Osteocyte (in vitro differentiated cells): ENCODE data around the gene HMG20A. TPM values are rescaled to one million over a fixed set of nuclear protein-coding genes. Genes with fewer than 3 reads are reported as not detected.

ENCODE experiments used
- DNase-seq: peaks from one replicate; pipeline ENCODE4 v3.0.0; 2021; ENCODE audit warnings: mixed read lengths; ENCODE audit not compliant: unreplicated experiment; ENCODE audit errors: extremely low spot score
- H3K27ac Mint-ChIP-seq: one replicate; pipeline ENCODE4 v1.8.0; 2021; ENCODE audit warnings: mild to moderate bottlenecking, mixed read lengths; ENCODE audit not compliant: unreplicated experiment
- H3K27me3 Mint-ChIP-seq: one replicate; pipeline ENCODE4 v1.8.0; 2021; ENCODE audit warnings: mixed read lengths; ENCODE audit not compliant: unreplicated experiment
- H3K36me3 Mint-ChIP-seq: one replicate; pipeline ENCODE4 v1.8.0; 2021; ENCODE audit warnings: mixed read lengths; ENCODE audit not compliant: unreplicated experiment
- H3K4me1 Mint-ChIP-seq: one replicate; pipeline ENCODE4 v1.8.0; 2021; ENCODE audit warnings: mixed read lengths; ENCODE audit not compliant: unreplicated experiment
- H3K4me3 Mint-ChIP-seq: one replicate; pipeline ENCODE4 v1.8.0; 2021; ENCODE audit warnings: mild to moderate bottlenecking, moderate library complexity, mixed read lengths; ENCODE audit not compliant: unreplicated experiment
- H3K9me3 Mint-ChIP-seq: one replicate; pipeline ENCODE4 v1.8.0; 2021; ENCODE audit warnings: mixed read lengths; ENCODE audit not compliant: unreplicated experiment
- total RNA-seq: library from RNA; stranded (reverse); gene quantifications from 2 replicates; pipeline ENCODE4 v1.2.1, GENCODE V29; 2021
- TF ChIP-seq, protein P1 (sequence below): fragments of 200-600 bp; sonication (generic); IDR thresholded peaks from 2 replicates; pipeline ENCODE4 v1.5.0; 2021; ENCODE audit warnings: antibody characterized with exemption, mild to moderate bottlenecking, moderate library complexity

HMG20A gene
- total RNA-seq, 1 donor from 2014 or later, result 49.5 TPM

DNA sequence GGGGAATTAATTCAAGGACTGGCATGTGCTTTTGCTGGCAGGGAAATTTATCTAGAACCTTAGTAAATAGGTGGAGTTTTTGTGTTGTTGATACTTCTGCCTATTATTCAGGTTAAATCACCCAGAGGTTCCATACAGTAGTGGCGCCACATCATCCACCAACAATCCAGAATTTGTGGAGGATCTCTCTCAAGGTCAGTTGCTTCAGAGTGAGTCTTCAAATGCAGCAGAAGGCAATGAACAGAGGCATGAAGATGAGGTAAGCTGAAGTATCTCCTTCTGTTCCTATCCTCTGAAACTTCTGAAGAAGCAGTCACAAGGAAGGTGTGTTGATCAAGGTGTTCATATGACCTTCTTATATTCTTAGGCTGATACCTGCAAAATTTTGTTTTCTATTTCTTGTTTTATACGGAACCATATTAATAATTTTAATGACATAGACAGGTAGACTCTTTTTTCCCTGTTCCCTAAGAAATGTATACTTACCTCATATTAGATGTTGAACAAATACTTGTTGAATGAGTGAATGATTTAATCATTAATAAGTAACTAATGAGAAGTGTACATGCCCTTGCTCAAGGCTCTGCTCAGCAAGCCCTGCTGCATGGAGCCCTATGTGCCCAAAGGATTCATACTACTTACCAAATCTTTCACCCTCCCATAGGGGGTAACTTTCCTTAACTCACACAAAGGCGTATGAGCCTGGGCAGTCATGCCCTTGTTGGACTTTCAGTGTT is 43.6 kb downstream of the HMG20A start:
- no peak for DNase-seq
- no peak overlapping the region for H3K27ac Mint-ChIP-seq
- peaks cover 45% of the 10 kb centered on the region for H3K36me3 Mint-ChIP-seq
- TF ChIP-seq, protein P1, sequence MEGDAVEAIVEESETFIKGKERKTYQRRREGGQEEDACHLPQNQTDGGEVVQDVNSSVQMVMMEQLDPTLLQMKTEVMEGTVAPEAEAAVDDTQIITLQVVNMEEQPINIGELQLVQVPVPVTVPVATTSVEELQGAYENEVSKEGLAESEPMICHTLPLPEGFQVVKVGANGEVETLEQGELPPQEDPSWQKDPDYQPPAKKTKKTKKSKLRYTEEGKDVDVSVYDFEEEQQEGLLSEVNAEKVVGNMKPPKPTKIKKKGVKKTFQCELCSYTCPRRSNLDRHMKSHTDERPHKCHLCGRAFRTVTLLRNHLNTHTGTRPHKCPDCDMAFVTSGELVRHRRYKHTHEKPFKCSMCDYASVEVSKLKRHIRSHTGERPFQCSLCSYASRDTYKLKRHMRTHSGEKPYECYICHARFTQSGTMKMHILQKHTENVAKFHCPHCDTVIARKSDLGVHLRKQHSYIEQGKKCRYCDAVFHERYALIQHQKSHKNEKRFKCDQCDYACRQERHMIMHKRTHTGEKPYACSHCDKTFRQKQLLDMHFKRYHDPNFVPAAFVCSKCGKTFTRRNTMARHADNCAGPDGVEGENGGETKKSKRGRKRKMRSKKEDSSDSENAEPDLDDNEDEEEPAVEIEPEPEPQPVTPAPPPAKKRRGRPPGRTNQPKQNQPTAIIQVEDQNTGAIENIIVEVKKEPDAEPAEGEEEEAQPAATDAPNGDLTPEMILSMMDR, result no peak
- H3K4me3 Mint-ChIP-seq, result no peak overlapping the region
- no peaks in the 10 kb centered on the region for H3K9me3 Mint-ChIP-seq
- peaks cover 2% of the 10 kb centered on the region for H3K4me1 Mint-ChIP-seq
- no peaks in the 10 kb centered on the region for H3K27me3 Mint-ChIP-seq

DNA sequence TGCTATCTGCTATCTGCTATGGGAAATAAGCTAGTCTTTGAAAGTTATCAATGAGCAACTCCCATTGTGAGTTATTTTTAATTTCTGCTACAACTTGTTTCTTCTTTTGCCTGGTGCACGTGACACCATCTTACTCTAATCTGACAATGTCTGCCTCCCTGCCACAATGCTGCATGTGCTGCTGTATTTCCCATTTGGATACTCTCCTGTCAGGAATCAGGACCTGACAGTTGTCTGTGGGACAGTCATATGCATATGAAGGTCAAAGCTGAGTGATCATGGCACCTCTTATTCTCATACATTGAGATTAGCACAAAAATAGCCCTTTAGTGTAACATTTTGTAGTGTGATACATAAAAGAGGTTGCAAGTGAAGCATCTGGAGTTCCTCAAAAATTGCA is 45.8 kb downstream of the HMG20A start:
- Mint-ChIP-seq H3K36me3 (peaks cover 44% of the 10 kb centered on the region), H3K9me3 (no peaks in the 10 kb centered on the region), H3K4me1 (no peaks in the 10 kb centered on the region), H3K4me3 (no peak overlapping the region), H3K27ac (no peak overlapping the region), H3K27me3 (no peaks in the 10 kb centered on the region)
- no peak for DNase-seq
- TF ChIP-seq, protein P1, result no peak

DNA sequence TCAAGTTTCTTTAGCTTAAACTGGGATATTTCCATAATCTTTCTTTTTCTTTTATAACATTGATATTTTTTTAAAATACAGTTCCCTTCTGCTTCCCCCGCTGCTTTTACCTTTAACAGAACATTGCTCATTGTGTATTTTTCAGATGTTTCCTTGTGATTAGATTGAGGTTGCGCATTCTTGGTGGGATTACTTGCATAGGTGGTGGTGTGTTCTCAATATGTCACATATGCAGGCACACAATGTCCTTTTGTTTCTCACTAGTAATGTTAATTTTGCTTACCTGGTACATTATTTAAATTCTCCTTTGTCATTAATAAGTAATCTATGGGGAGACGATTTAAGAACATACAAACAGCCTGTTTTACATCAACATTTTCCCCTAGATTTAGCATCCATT is 48.2 kb downstream of the HMG20A start:
- H3K27ac Mint-ChIP-seq, result no peak overlapping the region

DNA sequence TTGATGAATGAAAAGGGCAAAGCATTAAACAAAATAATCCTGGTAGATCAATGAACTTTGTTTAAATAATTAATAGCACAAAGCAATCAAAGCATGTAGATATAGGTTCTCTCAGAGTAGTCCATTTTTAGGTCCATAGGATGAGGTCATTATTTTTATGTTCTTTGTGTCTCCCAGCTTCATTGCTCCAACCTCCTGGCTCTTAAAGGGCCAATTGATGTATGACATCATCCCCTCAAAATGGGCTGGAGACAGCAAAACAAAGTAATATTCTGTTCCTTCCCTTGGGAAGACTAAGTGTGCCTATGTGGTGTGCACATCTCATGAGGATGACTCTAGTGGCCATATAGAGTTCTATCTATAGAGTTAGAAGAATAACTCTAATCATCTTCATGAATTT is 49.5 kb downstream of the HMG20A start:
- H3K36me3 Mint-ChIP-seq, result peaks cover 55% of the 10 kb centered on the region
- no peak overlapping the region for H3K27ac Mint-ChIP-seq
- no peak for DNase-seq
- TF ChIP-seq, protein P1, result no peak
- no peak overlapping the region for H3K4me3 Mint-ChIP-seq
- H3K9me3 Mint-ChIP-seq, result no peaks in the 10 kb centered on the region
- peaks cover 10% of the 10 kb centered on the region for H3K4me1 Mint-ChIP-seq
- H3K27me3 Mint-ChIP-seq, result no peaks in the 10 kb centered on the region

More for the DNA sequence above, 48.2 kb downstream of the HMG20A start:
- H3K9me3 Mint-ChIP-seq, result no peaks in the 10 kb centered on the region
- peaks cover 4% of the 10 kb centered on the region for H3K4me1 Mint-ChIP-seq
- H3K4me3 Mint-ChIP-seq, result no peak overlapping the region
- H3K36me3 Mint-ChIP-seq, result peaks cover 53% of the 10 kb centered on the region
- DNase-seq, result no peak
- H3K27me3 Mint-ChIP-seq, result no peaks in the 10 kb centered on the region
- TF ChIP-seq, protein P1, result no peak

DNA sequence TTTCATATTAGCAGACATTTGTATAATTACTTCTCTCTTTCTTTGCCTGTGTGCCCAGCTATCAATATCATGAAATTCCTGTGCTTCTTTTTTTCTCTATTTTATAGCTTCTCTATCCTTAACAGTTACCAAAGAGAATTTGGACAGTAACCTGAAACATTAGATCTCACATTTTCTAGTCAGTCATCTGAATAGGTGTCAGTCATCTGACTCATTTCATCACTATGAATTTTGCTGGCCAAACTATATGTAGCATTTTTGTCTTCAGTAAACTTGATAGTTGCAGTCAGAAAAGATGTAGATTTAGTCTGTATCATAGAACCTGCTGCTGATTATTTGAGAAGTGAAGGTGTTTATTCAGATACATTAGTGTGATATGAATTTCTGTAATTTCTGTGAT is 52.6 kb downstream of the HMG20A start:
- Mint-ChIP-seq H3K27ac (peak overlapping the region; percentile 51), H3K9me3 (no peaks in the 10 kb centered on the region), H3K27me3 (no peaks in the 10 kb centered on the region), H3K4me1 (peaks cover 10% of the 10 kb centered on the region), H3K4me3 (no peak overlapping the region), H3K36me3 (peaks cover 56% of the 10 kb centered on the region)
- no peak for DNase-seq
- TF ChIP-seq, protein P1, result no peak
